ENCODE data around the gene DGKB.

DNA sequence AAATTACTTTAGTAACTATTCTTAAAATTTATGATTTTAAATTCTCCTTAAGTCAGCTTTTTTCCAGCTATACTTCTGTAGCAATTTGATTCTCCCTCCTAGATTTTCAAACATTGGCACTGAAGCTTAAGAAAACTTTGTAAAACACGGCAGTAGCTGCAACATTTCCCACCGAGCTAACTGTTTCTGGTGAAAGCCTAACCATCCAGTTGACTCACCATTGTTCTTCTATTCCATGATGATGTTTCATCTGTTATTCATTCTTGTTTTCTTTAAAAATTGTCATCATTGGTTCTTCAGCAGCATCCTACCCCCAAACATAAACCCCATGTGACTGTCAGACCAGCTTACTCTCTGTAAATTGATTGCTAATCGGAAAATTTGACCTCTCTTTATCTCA is 312.3 kb downstream of the DGKB start:
- TF ChIP-seq CTCF (IDR thresholded peaks at IDR 0.05) (no peak), POLR2A (IDR thresholded peaks at IDR 0.05) (no peak)
